Large intestine (tissue), 1 donor: ENCODE measurements around the gene SPG21. TPM values are rescaled to one million over a fixed set of nuclear protein-coding genes. Genes with fewer than 3 reads are reported as not detected.

Experiments used
- polyA plus RNA-seq: library from polyadenylated mRNA; unstranded; fragments of 120-200 nt; gene quantifications from one replicate; pipeline ENCODE4 v1.2.1, GENCODE V29; 2013

SPG21 gene
- polyA plus RNA-seq, 1 donor, result 168 TPM

Other genes starting within 250 kb of the SPG21 start
- 7.7 TPM for gene RBPMS2, start 214.3 kb downstream of the SPG21 start, polyA plus RNA-seq
- gene PIF1, start 164.3 kb downstream of the SPG21 start, polyA plus RNA-seq, result 7.2 TPM
- gene PLEKHO2, start 148.0 kb downstream of the SPG21 start, polyA plus RNA-seq, result 16.2 TPM
- gene ANKDD1A, start 78.0 kb downstream of the SPG21 start, polyA plus RNA-seq, result 5.6 TPM
- gene MTFMT, start 39.7 kb upstream of the SPG21 start, polyA plus RNA-seq, result 14.4 TPM
- 20.2 TPM for gene SLC51B, start 55.5 kb upstream of the SPG21 start, polyA plus RNA-seq
- 3.6 TPM for gene RASL12, start 78.1 kb upstream of the SPG21 start, polyA plus RNA-seq
- gene KBTBD13, start 86.8 kb upstream of the SPG21 start, polyA plus RNA-seq, result 0.04 TPM
- 4.9 TPM for gene UBAP1L, start 125.3 kb upstream of the SPG21 start, polyA plus RNA-seq
- 21.0 TPM for gene PDCD7, start 143.9 kb upstream of the SPG21 start, polyA plus RNA-seq
- gene CLPX, start 195.4 kb upstream of the SPG21 start, polyA plus RNA-seq, result 50.0 TPM
- gene CILP, start 221.6 kb upstream of the SPG21 start, polyA plus RNA-seq, result 2.8 TPM